Astrocyte (in vitro differentiated cells and primary cell): Measurements from ENCODE around the gene USP13.

Experiments used
- EZH2 ChIP-seq: IDR thresholded peaks from 2 replicates; pipeline ENCODE4 v1.6.1; 2012; ENCODE audit warnings: mild to moderate bottlenecking, low read length, inconsistent platforms; ENCODE audit not compliant: insufficient read depth
- TF ChIP-seq, protein P1 (sequence below): IDR thresholded peaks from 2 replicates; pipeline ENCODE4 v1.5.1; 2011; ENCODE audit warnings: low read depth, mild to moderate bottlenecking, inconsistent platforms, low read length, moderate library complexity; ENCODE audit not compliant: insufficient read depth

DNA sequence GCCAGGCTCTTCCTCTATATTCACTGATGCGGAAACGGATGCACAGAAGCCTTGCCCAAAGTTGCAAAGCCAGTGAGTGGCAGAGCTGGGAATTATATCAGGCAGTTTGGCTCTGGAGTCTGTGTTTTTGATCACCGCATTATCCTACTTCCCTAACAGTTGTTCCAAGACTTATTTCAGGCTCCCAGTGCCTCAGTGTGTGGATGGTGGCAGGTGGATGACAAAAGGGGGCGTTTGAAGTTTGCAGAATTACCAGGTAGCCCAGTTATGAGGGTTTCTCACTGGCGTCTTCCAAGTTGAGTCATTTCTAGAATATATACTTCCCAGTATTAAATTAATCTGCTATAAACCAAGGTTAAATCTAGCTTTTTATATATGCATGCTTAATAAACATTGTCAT lies 81.0 kb downstream of the USP13 start:
- TF ChIP-seq, protein P1, sequence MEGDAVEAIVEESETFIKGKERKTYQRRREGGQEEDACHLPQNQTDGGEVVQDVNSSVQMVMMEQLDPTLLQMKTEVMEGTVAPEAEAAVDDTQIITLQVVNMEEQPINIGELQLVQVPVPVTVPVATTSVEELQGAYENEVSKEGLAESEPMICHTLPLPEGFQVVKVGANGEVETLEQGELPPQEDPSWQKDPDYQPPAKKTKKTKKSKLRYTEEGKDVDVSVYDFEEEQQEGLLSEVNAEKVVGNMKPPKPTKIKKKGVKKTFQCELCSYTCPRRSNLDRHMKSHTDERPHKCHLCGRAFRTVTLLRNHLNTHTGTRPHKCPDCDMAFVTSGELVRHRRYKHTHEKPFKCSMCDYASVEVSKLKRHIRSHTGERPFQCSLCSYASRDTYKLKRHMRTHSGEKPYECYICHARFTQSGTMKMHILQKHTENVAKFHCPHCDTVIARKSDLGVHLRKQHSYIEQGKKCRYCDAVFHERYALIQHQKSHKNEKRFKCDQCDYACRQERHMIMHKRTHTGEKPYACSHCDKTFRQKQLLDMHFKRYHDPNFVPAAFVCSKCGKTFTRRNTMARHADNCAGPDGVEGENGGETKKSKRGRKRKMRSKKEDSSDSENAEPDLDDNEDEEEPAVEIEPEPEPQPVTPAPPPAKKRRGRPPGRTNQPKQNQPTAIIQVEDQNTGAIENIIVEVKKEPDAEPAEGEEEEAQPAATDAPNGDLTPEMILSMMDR, result no peak
- TF ChIP-seq EZH2, result no peak
